Measurements from ENCODE around the gene CYS1.

The CYS1 gene

GRCh38 chr2:10079870-10080535, at the start of gene CYS1:
Gene CYS1, minus strand, starts transcription at chr2:10080411. Its CDS starts 188 bp downstream, at chr2:10080223.
- TF ChIP-seq CTCF (IDR thresholded peaks at IDR 0.05; ENCODE audit: insufficient read depth, missing control alignments): peak; percentile 22
- FAIRE-seq (no peak), DNase-seq (ENCODE audit: insufficient read length, low spot score) (peak; percentile 58)

DNA sequence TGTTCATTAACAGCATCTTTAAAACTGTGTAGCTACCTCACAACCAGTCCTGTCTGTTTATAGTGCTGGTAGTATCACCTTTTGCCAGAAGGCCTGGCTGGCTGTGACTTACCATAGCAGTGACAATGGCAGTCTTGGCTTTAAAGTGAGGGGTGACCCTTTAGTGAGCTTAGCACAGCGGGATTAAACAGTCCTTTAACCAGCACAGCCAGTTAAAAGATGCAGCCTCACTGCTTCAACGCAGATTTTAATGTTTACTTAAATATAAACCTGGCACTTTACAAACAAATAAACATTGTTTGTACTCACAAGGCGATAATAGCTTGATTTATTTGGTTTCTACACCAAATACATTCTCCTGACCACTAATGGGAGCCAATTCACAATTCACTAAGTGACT, 49.3 kb upstream of the CYS1 start:
- no peak for DNase-seq (ENCODE audit: insufficient read length, low spot score)
- no peak for FAIRE-seq
- TF ChIP-seq CTCF (IDR thresholded peaks at IDR 0.05; ENCODE audit: insufficient read depth, missing control alignments): no peak

- FAIRE-seq (no peak), DNase-seq (ENCODE audit: insufficient read length, low spot score) (no peak)
- no peak for TF ChIP-seq CTCF (IDR thresholded peaks at IDR 0.05; ENCODE audit: insufficient read depth, missing control alignments)
Observed at GRCh38 chr2:10128420-10128819, 48.2 kb upstream of the CYS1 start.

DNA sequence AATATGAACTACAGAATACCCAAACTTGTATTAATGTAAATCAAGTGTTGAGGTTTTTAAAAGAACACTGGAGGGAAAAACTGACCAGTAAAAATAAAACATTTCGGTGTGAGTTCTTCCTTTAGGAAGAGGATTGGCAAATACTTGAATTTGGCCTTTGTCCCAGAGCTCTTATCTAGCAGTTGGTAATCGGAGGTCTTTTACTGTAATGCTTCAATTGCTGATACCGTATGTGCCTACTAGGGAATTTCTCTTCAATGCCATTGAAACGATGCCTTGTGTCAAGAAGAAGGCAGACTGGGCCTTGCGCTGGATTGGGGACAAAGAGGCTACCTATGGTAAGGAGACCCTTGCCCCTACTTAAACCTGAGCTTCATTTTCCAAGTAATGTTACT, 46.4 kb upstream of the CYS1 start:
- FAIRE-seq: no peak
- no peak for DNase-seq (ENCODE audit: insufficient read length, low spot score)
- TF ChIP-seq CTCF (IDR thresholded peaks at IDR 0.05; ENCODE audit: insufficient read depth, missing control alignments): no peak

DNA sequence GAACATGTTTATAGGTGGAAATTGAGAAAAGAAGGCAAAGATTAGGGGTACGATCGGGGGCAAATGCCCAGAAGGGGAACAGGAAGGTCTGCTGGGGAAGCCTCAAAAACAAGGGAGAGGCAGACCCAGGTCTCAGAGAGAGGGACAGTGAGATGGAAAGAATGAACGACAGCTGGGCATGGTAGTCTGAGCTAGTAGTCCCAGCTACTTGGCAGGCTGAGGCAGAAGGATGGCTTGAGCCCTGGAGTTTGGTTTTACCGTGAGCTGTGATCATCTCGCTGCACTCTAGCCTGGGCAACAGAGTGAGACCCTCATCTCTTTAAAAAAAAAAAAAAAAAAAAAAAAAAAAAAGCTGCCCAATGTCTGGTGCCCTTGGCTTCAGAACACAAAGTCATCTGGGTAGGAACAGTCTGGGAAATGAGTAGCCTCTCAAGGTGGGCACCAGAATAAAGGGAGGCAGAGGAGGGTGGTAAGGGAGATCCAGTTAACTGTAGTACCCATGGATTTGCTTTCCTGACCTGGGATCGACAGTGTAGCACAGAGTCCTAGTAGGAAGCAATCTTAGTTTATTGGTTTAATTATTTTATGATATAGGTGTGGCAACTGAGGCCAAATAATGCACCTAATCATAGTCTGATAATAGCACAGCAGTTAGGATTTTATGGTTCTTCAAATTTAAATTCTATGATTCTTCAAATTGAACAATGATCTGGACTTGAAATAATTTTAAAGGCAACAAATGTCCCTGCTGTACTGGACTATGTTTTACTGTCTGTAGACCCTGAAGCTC, 45.8 kb upstream of the CYS1 start:
- TF ChIP-seq CTCF (IDR thresholded peaks at IDR 0.05; ENCODE audit: insufficient read depth, missing control alignments): no peak
- no peak for FAIRE-seq

DNA sequence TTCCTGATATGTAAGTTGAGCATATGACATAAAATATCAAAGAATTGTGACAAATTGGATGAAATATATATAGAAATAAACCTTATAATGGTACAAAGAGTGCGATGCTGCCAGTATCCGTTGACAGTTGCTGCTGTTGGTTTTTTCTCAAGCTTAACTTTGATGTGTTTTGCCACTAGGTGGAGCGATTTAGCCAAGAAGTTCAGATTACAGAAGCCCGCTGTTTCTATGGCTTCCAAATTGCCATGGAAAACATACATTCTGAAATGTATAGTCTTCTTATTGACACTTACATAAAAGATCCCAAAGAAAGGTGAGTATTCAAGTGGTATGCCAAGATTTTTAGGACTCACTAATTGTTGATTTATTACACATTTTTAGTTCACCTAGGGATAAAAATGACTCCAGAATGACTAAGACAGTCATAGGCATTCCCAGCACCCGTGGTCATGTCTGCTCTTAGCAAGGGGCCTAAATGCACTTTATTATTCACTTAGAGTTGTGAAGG, 44.4 kb upstream of the CYS1 start:
- FAIRE-seq (no peak), DNase-seq (ENCODE audit: insufficient read length, low spot score) (no peak)
- peak; percentile 64 for TF ChIP-seq CTCF (IDR thresholded peaks at IDR 0.05; ENCODE audit: insufficient read depth, missing control alignments)

More for the DNA sequence above, 45.8 kb upstream of the CYS1 start:
- no peak for DNase-seq (ENCODE audit: insufficient read length, low spot score)

DNA sequence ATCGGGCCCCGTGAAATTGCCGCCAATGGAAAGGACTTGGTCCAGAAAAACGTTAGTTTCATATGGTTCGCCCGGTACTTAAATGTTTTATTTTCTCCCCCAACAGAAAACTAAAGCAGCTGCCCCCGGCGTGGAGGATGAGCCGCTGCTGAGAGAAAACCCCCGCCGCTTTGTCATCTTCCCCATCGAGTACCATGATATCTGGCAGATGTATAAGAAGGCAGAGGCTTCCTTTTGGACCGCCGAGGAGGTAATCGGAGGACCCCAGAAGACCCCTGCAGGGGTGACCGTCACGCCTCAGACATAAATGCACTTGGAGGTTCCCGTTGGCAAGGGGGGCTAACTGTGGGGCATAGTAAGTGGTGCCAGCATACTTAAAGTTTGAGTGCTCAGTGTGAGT, 43.1 kb upstream of the CYS1 start:
- FAIRE-seq (no peak), DNase-seq (ENCODE audit: insufficient read length, low spot score) (no peak)
- TF ChIP-seq CTCF (IDR thresholded peaks at IDR 0.05; ENCODE audit: insufficient read depth, missing control alignments): no peak

All from D721Med (cell line).